Nephron (organoid): ENCODE data around the gene USP17L25.
"Not testable (repeated sequence)": the region's sequence is repeated elsewhere in the genome, so short reads cannot be mapped to it uniquely, and the experiment has no call there.

Experiments
- H3K27ac Mint-ChIP-seq, 3 experiments: 2 replicates each; pipeline ENCODE4 v1.8.0; 2020; ENCODE audit warnings: mixed read lengths in 3 of 3, mild to moderate bottlenecking in 2 of 3, moderate library complexity in 1 of 3
- H3K27me3 Mint-ChIP-seq: 2 replicates; pipeline ENCODE4 v1.8.0; 2021; ENCODE audit warnings: low read depth, mild to moderate bottlenecking, moderate library complexity, mixed read lengths
- H3K36me3 Mint-ChIP-seq: 2 replicates; pipeline ENCODE4 v1.8.0; 2020; ENCODE audit warnings: low read depth, mixed read lengths
- H3K4me1 Mint-ChIP-seq: 2 replicates; pipeline ENCODE4 v1.8.0; 2020; ENCODE audit warnings: mixed read lengths
- H3K4me3 Mint-ChIP-seq, 3 experiments: 2 replicates each; pipeline ENCODE4 v1.8.0; 2020; ENCODE audit warnings: mild to moderate bottlenecking in 3 of 3, mixed read lengths in 3 of 3, moderate library complexity in 2 of 3
- H3K9me3 Mint-ChIP-seq: 2 replicates; pipeline ENCODE4 v1.8.0; 2020; ENCODE audit warnings: mixed read lengths

The USP17L25 gene, protein sequence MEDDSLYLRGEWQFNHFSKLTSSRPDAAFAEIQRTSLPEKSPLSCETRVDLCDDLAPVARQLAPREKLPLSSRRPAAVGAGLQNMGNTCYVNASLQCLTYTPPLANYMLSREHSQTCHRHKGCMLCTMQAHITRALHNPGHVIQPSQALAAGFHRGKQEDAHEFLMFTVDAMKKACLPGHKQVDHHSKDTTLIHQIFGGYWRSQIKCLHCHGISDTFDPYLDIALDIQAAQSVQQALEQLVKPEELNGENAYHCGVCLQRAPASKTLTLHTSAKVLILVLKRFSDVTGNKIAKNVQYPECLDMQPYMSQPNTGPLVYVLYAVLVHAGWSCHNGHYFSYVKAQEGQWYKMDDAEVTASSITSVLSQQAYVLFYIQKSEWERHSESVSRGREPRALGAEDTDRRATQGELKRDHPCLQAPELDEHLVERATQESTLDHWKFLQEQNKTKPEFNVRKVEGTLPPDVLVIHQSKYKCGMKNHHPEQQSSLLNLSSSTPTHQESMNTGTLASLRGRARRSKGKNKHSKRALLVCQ

DNA sequence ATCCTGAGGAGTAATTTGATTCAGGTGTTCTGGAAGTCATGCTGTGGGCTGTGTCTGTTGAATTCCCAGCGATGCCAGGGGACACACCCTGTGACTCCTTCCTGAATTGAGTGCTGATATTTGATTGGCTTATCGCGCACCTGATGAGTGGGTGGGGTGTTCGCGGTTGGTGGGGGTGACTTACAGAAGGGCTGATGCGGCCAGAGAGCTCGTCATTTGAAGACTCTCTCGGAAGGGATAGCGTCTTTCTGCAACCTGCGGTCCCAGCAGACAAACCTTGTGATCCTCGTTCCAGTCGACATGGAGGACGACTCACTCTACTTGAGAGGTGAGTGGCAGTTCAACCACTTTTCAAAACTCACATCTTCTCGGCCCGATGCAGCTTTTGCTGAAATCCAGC, at the start of gene USP17L25:
Gene USP17L25, plus strand, starts transcription at position 301 of the 400 bp plus-strand sequence. Its CDS starts 0 bp downstream, at position 301.
- not testable (repeated sequence) for H3K36me3 Mint-ChIP-seq, H3K9me3 Mint-ChIP-seq, H3K4me3 Mint-ChIP-seq, H3K27me3 Mint-ChIP-seq, H3K27ac Mint-ChIP-seq, H3K4me1 Mint-ChIP-seq

DNA sequence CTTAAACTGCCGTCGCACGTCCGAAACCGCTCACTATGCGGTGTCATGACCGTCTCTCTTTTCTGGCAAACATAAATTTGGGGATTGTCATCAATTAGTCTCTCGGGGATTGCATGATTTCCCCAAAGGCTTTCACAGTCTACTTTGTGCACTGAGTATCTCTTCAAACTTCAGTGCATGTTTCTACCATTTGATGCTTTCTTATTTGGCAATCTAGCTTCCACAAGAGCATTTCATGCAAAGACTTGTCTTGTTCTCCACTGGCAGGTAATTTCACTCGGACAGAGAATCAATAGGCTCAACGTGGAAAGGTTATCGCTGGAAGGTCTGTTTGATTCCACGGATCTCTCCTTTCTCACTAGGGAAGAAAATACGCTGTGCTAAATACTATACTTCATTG, 5.5 kb upstream of the USP17L25 start:
- H3K36me3 Mint-ChIP-seq, H3K27me3 Mint-ChIP-seq, H3K27ac Mint-ChIP-seq, H3K4me3 Mint-ChIP-seq, H3K4me1 Mint-ChIP-seq, H3K9me3 Mint-ChIP-seq: not testable (repeated sequence)

DNA sequence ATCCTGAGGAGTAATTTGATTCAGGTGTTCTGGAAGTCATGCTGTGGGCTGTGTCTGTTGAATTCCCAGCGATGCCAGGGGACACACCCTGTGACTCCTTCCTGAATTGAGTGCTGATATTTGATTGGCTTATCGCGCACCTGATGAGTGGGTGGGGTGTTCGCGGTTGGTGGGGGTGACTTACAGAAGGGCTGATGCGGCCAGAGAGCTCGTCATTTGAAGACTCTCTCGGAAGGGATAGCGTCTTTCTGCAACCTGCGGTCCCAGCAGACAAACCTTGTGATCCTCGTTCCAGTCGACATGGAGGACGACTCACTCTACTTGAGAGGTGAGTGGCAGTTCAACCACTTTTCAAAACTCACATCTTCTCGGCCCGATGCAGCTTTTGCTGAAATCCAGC, 4.8 kb upstream of the USP17L25 start, which contains the start of gene USP17L24:
Gene USP17L24, plus strand, starts transcription at position 301 of the 400 bp plus-strand sequence. Its CDS starts 0 bp downstream, at position 301.
- not testable (repeated sequence) for H3K9me3 Mint-ChIP-seq, H3K36me3 Mint-ChIP-seq, H3K4me1 Mint-ChIP-seq, H3K27me3 Mint-ChIP-seq, H3K4me3 Mint-ChIP-seq, H3K27ac Mint-ChIP-seq

DNA sequence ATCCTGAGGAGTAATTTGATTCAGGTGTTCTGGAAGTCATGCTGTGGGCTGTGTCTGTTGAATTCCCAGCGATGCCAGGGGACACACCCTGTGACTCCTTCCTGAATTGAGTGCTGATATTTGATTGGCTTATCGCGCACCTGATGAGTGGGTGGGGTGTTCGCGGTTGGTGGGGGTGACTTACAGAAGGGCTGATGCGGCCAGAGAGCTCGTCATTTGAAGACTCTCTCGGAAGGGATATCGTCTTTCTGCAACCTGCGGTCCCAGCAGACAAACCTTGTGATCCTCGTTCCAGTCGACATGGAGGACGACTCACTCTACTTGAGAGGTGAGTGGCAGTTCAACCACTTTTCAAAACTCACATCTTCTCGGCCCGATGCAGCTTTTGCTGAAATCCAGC, 4.6 kb downstream of the USP17L25 start, which contains the start of gene USP17L26:
Gene USP17L26, plus strand, starts transcription at position 301 of the 400 bp plus-strand sequence. Its CDS starts 0 bp downstream, at position 301.
- H3K4me3 Mint-ChIP-seq, H3K4me1 Mint-ChIP-seq, H3K27ac Mint-ChIP-seq, H3K9me3 Mint-ChIP-seq, H3K27me3 Mint-ChIP-seq, H3K36me3 Mint-ChIP-seq: not testable (repeated sequence)

DNA sequence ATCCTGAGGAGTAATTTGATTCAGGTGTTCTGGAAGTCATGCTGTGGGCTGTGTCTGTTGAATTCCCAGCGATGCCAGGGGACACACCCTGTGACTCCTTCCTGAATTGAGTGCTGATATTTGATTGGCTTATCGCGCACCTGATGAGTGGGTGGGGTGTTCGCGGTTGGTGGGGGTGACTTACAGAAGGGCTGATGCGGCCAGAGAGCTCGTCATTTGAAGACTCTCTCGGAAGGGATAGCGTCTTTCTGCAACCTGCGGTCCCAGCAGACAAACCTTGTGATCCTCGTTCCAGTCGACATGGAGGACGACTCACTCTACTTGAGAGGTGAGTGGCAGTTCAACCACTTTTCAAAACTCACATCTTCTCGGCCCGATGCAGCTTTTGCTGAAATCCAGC, 9.4 kb downstream of the USP17L25 start, which contains the start of gene USP17L5:
Gene USP17L5, plus strand, starts transcription at position 301 of the 400 bp plus-strand sequence. Its CDS starts 0 bp downstream, at position 301.
- H3K36me3 Mint-ChIP-seq, H3K4me1 Mint-ChIP-seq, H3K27ac Mint-ChIP-seq, H3K4me3 Mint-ChIP-seq, H3K27me3 Mint-ChIP-seq, H3K9me3 Mint-ChIP-seq: not testable (repeated sequence)

DNA sequence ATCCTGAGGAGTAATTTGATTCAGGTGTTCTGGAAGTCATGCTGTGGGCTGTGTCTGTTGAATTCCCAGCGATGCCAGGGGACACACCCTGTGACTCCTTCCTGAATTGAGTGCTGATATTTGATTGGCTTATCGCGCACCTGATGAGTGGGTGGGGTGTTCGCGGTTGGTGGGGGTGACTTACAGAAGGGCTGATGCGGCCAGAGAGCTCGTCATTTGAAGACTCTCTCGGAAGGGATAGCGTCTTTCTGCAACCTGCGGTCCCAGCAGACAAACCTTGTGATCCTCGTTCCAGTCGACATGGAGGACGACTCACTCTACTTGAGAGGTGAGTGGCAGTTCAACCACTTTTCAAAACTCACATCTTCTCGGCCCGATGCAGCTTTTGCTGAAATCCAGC, 14.1 kb downstream of the USP17L25 start, which contains the start of gene USP17L27:
Gene USP17L27, plus strand, starts transcription at position 301 of the 400 bp plus-strand sequence. Its CDS starts 0 bp downstream, at position 301.
- not testable (repeated sequence) for H3K27me3 Mint-ChIP-seq, H3K36me3 Mint-ChIP-seq, H3K9me3 Mint-ChIP-seq, H3K4me1 Mint-ChIP-seq, H3K27ac Mint-ChIP-seq, H3K4me3 Mint-ChIP-seq

DNA sequence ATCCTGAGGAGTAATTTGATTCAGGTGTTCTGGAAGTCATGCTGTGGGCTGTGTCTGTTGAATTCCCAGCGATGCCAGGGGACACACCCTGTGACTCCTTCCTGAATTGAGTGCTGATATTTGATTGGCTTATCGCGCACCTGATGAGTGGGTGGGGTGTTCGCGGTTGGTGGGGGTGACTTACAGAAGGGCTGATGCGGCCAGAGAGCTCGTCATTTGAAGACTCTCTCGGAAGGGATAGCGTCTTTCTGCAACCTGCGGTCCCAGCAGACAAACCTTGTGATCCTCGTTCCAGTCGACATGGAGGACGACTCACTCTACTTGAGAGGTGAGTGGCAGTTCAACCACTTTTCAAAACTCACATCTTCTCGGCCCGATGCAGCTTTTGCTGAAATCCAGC, 18.9 kb downstream of the USP17L25 start, which contains the start of gene USP17L28:
Gene USP17L28, plus strand, starts transcription at position 301 of the 400 bp plus-strand sequence. Its CDS starts 0 bp downstream, at position 301.
- not testable (repeated sequence) for H3K9me3 Mint-ChIP-seq, H3K36me3 Mint-ChIP-seq, H3K4me1 Mint-ChIP-seq, H3K27me3 Mint-ChIP-seq, H3K4me3 Mint-ChIP-seq, H3K27ac Mint-ChIP-seq

DNA sequence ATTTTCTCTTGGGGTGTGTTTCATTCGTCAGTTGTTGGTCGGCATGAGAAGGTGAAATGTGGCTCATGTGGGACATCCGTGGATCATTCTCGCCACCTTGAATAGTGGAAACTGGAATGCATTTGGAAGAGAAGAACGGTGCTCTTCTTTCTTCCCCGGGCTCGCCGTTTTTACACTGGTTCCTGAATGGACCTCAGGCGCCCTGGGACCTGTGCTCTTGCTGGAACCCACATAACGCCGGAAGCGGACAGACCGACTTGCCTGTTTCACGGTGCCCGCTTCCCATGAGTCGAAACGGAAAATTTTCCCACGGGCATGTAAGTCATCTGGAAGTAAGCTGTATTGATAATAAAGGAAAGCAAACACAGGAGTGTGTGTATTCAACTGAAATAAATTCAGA, 21.2 kb downstream of the USP17L25 start:
- not testable (repeated sequence) for H3K27ac Mint-ChIP-seq, H3K4me1 Mint-ChIP-seq, H3K27me3 Mint-ChIP-seq, H3K36me3 Mint-ChIP-seq, H3K9me3 Mint-ChIP-seq, H3K4me3 Mint-ChIP-seq

DNA sequence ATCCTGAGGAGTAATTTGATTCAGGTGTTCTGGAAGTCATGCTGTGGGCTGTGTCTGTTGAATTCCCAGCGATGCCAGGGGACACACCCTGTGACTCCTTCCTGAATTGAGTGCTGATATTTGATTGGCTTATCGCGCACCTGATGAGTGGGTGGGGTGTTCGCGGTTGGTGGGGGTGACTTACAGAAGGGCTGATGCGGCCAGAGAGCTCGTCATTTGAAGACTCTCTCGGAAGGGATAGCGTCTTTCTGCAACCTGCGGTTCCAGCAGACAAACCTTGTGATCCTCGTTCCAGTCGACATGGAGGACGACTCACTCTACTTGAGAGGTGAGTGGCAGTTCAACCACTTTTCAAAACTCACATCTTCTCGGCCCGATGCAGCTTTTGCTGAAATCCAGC, 23.6 kb downstream of the USP17L25 start, which contains the start of gene USP17L29:
Gene USP17L29, plus strand, starts transcription at position 301 of the 400 bp plus-strand sequence. Its CDS starts 0 bp downstream, at position 301.
- H3K36me3 Mint-ChIP-seq, H3K27ac Mint-ChIP-seq, H3K4me1 Mint-ChIP-seq, H3K4me3 Mint-ChIP-seq, H3K9me3 Mint-ChIP-seq, H3K27me3 Mint-ChIP-seq: not testable (repeated sequence)

DNA sequence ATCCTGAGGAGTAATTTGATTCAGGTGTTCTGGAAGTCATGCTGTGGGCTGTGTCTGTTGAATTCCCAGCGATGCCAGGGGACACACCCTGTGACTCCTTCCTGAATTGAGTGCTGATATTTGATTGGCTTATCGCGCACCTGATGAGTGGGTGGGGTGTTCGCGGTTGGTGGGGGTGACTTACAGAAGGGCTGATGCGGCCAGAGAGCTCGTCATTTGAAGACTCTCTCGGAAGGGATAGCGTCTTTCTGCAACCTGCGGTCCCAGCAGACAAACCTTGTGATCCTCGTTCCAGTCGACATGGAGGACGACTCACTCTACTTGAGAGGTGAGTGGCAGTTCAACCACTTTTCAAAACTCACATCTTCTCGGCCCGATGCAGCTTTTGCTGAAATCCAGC, 33.1 kb downstream of the USP17L25 start, which contains the start of gene USP17L30:
Gene USP17L30, plus strand, starts transcription at position 301 of the 400 bp plus-strand sequence. Its CDS starts 0 bp downstream, at position 301.
- H3K4me1 Mint-ChIP-seq, H3K27ac Mint-ChIP-seq, H3K27me3 Mint-ChIP-seq, H3K9me3 Mint-ChIP-seq, H3K36me3 Mint-ChIP-seq, H3K4me3 Mint-ChIP-seq: not testable (repeated sequence)

DNA sequence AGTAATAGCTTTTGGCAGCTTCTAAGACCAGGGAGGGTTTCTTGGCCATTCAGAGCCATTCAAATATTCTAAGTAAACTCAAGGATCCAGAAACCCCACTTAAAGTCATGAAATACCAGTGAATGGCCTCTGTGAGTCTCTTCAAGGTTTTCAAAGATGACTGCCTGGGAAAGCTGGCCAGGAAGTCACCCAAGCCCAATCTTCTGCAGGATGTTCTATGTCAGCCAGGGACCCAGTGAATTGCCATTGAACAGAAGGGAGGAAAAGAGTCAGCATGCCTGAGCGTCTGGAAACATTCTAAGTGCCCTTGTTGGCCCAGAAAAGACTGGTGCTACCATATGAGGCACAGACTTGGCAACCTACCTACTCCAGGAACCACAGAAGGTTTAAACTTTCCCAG, 50.2 kb downstream of the USP17L25 start:
- peak overlapping the region in 2 of 3 experiments; percentile 34 for H3K4me3 Mint-ChIP-seq
- H3K27me3 Mint-ChIP-seq, H3K36me3 Mint-ChIP-seq, H3K9me3 Mint-ChIP-seq, H3K4me1 Mint-ChIP-seq, H3K27ac Mint-ChIP-seq: not testable (repeated sequence)
